GM12878 (cell line): ENCODE results near the gene ADK. TPM values are rescaled to one million over a fixed set of nuclear protein-coding genes. Genes with fewer than 3 reads are reported as not detected.

ENCODE experiments used
- ATAC-seq: fragments of 200-7000 bp; cut with Tn5 transposase; 3 replicates; pipeline ENCODE4 v1.9.1; 2020; ENCODE audit warnings: mild to moderate bottlenecking, moderate library complexity
- BruUV-seq: library from RNA; stranded (reverse); fragments of 400-500 nt; replicated peaks from 2 replicates; lab custom pipeline; 2021; lab: Mats Ljungman, UMichigan
- CTCF ChIA-PET: fragments of 300-600 bp; sonication (Branson Sonifier 250); formaldehyde crosslinking; extraction: SDS; loops from one replicate; lab custom pipeline; 2021; ENCODE audit warnings: inconsistent platforms; lab: Yijun Ruan, JAX
- POLR2A ChIA-PET: fragments of 350-600 bp; formaldehyde crosslinking; extraction: SDS; loops from one replicate; lab custom pipeline; 2021; ENCODE audit warnings: inconsistent platforms; lab: Charles Lee
- RAD21 ChIA-PET: fragments of 300-600 bp; sonication (Branson Sonifier 250); formaldehyde crosslinking; loops from one replicate; lab custom pipeline; 2023; ENCODE audit warnings: antibody characterized with exemption; ENCODE audit not compliant: unreplicated experiment; lab: Charles Lee
- SMC1A ChIA-PET: fragments of 300-600 bp; sonication (Branson Sonifier 250); formaldehyde crosslinking; loops from one replicate; lab custom pipeline; 2023; ENCODE audit not compliant: unreplicated experiment, uncharacterized antibody; lab: Charles Lee
- DNase-seq: peaks from one replicate; pipeline ENCODE4 v3.0.0-alpha.2; 2011; ENCODE audit warnings: low read depth, low spot score
- FAIRE-seq: peaks from 3 replicates; lab custom pipeline; 2011; peaks lifted over from hg19 to GRCh38; lab: Jason Lieb, UNC
- H2AFZ ChIP-seq: 2 replicates; pipeline ENCODE4 v1.6.0; 2011; ENCODE audit warnings: low read depth, low read length, control low read depth; ENCODE audit not compliant: control insufficient read depth
- H3K27ac ChIP-seq: 2 replicates; pipeline ENCODE4 v1.5.1; 2011; ENCODE audit warnings: control low read depth; ENCODE audit not compliant: control insufficient read depth, insufficient read depth
- H3K27me3 ChIP-seq, 2 experiments: replicated peaks in 1 of 2; 2 replicates each; pipeline versions ENCODE4 v1.6.0 to v1.6.1; 2011; ENCODE audit warnings: low read length in 1 of 2; ENCODE audit not compliant: control insufficient read depth in 2 of 2, insufficient read depth in 2 of 2
- H3K36me3 ChIP-seq, 2 experiments: 2 replicates each; pipeline ENCODE4 v1.5.1; 2011; ENCODE audit warnings: low read length in 1 of 2; ENCODE audit not compliant: control insufficient read depth in 2 of 2, insufficient read depth in 2 of 2
- H3K4me1 ChIP-seq: 2 replicates; pipeline ENCODE4 v1.6.1; 2011; ENCODE audit warnings: mild to moderate bottlenecking, low read length, moderate library complexity, mixed read lengths; ENCODE audit not compliant: control insufficient read depth, insufficient read depth
- H3K4me2 ChIP-seq: 2 replicates; pipeline ENCODE4 v1.6.0; 2011; ENCODE audit warnings: control low read depth; ENCODE audit not compliant: control insufficient read depth, insufficient read depth
- H3K4me3 ChIP-seq: fragments of 200-600 bp; sonication (generic); 2 replicates; pipeline ENCODE4 v1.5.1; 2016
- H3K79me2 ChIP-seq: 2 replicates; pipeline ENCODE4 v1.6.0; 2011; ENCODE audit warnings: low read length; ENCODE audit not compliant: control insufficient read depth, insufficient read depth
- H3K9ac ChIP-seq: 2 replicates; pipeline ENCODE4 v1.8.0; 2011; ENCODE audit warnings: low read length, control low read depth, mixed read lengths; ENCODE audit not compliant: control insufficient read depth, insufficient read depth
- H3K9me3 ChIP-seq: replicated peaks from 3 replicates; pipeline ENCODE4 v1.5.1; 2011; ENCODE audit warnings: mild to moderate bottlenecking, low read length; ENCODE audit not compliant: control insufficient read depth, insufficient read depth
- H4K20me1 ChIP-seq: 2 replicates; pipeline ENCODE4 v1.6.0; 2011; ENCODE audit not compliant: control insufficient read depth, insufficient read depth
- CREM ChIP-seq: IDR thresholded peaks from 2 replicates; pipeline ENCODE4 v1.6.1; 2014; ENCODE audit warnings: antibody characterized with exemption, low read depth
- MXI1 ChIP-seq: fragments of 150-350 bp; IDR thresholded peaks from 2 replicates; pipeline ENCODE4 v1.6.1; 2011; ENCODE audit warnings: low read depth, mild to moderate bottlenecking, inconsistent platforms, low read length, improper control_type of control experiment
- NFYA ChIP-seq: IDR thresholded peaks from 2 replicates; pipeline ENCODE4 v1.6.1; 2011; ENCODE audit warnings: low read depth, mild to moderate bottlenecking, low read length, improper control_type of control experiment, borderline replicate concordance
- RELA ChIP-seq: fragments of 450-650 bp; IDR thresholded peaks from 2 replicates; pipeline ENCODE4 v1.8.0; 2014; ENCODE audit warnings: borderline replicate concordance; ENCODE audit not compliant: partially characterized antibody
- RELB ChIP-seq: fragments of 450-650 bp; IDR thresholded peaks from 2 replicates; pipeline ENCODE4 v1.6.1; 2017; ENCODE audit warnings: low read depth, mild to moderate bottlenecking, moderate library complexity
- SMAD5 ChIP-seq: IDR thresholded peaks from 2 replicates; pipeline ENCODE4 v1.6.1; 2016; ENCODE audit warnings: antibody characterized with exemption, low read depth
- WGBS: methylation state at CpG from one replicate; pipeline ENCODE4 v1.1.6; 2016; ENCODE audit warnings: low lambda C conversion rate; ENCODE audit not compliant: insufficient replicate concordance, insufficient coverage; ENCODE audit errors: missing lambda C conversion rate; 5-methylcytosine and 5-hydroxymethylcytosine counted together
- in situ Hi-C: fragments of 300-500 bp; cut with MboI; formaldehyde crosslinking; loops from 9 replicates; pipeline ENCODE4 v1.14.3; 2018; ENCODE audit warnings: mixed read lengths
- intact Hi-C: fragments of 100-400 bp; cut with micrococcal nuclease; formaldehyde crosslinking; loops from one replicate; pipeline ENCODE4 v1.14.2; 2022; ENCODE audit not compliant: unreplicated experiment
- polyA plus RNA-seq, 11 experiments: library from polyadenylated mRNA; depleted of rRNA in 4 of 11; unstranded in 6 of 11; stranded (reverse) in 5 of 11; fragments of >200 nt; fragmentation: Nextera tagmentation in 4 of 11; fragmentation: Illumina TruSeq in 1 of 11; extraction: Ambion mirVana in 4 of 11; extraction: Trizol in 1 of 11; gene quantifications; 1 replicate in 1 of 11; 2 replicates in 10 of 11; pipeline versions ENCODE4 v1.2.1 to v1.2.3, GENCODE V29; 2011 to 2016; ENCODE audit warnings: inconsistent platforms in 2 of 11, missing spikeins in 2 of 11, low read depth in 1 of 11
- total RNA-seq, 4 experiments: library from RNA; depleted of rRNA in 3 of 4; stranded (reverse); fragments of >200 nt in 3 of 4; fragmentation: Illumina TruSeq in 1 of 4; extraction: Trizol in 1 of 4; gene quantifications; 2 replicates each; pipeline versions ENCODE4 v1.2.1 to v1.2.3, GENCODE V29; 2013 to 2021
- TF ChIP-seq, protein P1 (sequence below): IDR thresholded peaks from 2 replicates; pipeline ENCODE4 v1.6.1; 2011; ENCODE audit warnings: borderline replicate concordance, low read depth, mild to moderate bottlenecking, moderate library complexity, mixed read lengths, low read length; ENCODE audit not compliant: insufficient read depth; ENCODE audit errors: extremely low read length
- TF ChIP-seq, protein P2 (sequence below): fragments of 450-650 bp; formaldehyde crosslinking; IDR thresholded peaks from 2 replicates; pipeline ENCODE4 v1.4.0; 2022; ENCODE audit warnings: mild to moderate bottlenecking, moderate library complexity

Gene ADK
- total and polyA plus RNA-seq, 10 of the 15 experiments (the other 5 are each of a cell fraction or from before 2014, with no cell fraction given), result 42.0 to 151 (median 81.6) TPM

GRCh38 chr10:74483356-74483755, 332.3 kb downstream of the ADK start:
- CTCF ChIA-PET, result no interaction called here
- Histone ChIP-seq H3K27me3 (no peaks in the 10 kb centered on the region), H3K27ac (no peak overlapping the region)
- TF ChIP-seq, protein P1, sequence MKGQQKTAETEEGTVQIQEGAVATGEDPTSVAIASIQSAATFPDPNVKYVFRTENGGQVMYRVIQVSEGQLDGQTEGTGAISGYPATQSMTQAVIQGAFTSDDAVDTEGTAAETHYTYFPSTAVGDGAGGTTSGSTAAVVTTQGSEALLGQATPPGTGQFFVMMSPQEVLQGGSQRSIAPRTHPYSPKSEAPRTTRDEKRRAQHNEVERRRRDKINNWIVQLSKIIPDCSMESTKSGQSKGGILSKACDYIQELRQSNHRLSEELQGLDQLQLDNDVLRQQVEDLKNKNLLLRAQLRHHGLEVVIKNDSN, result no peak
- no peak for TF ChIP-seq MXI1
- TF ChIP-seq, all 136 proteins: peak for 0
- SMC1A ChIA-PET, result no interaction called here
- POLR2A ChIA-PET, result no interaction called here
- WGBS, result 79% methylated on average over 3 of the region's 3 CpGs
- intact Hi-C loops, result no loop called here
- in situ Hi-C loops, result no loop called here
- DNase-seq (no peak), FAIRE-seq (no peak), ATAC-seq (no peak)
- Histone ChIP-seq H3K4me2 (no peak overlapping the region), H2AFZ (no peak overlapping the region), H3K36me3 (no peaks in the 10 kb centered on the region; a peak in 2 of 4 replicates), H4K20me1 (no peaks in the 10 kb centered on the region), H3K4me1 (no peaks in the 10 kb centered on the region), H3K4me3 (no peak overlapping the region), H3K9ac (no peak overlapping the region), H3K9me3 (peaks cover 9% of the 10 kb centered on the region), H3K79me2 (no peaks in the 10 kb centered on the region)
- RAD21 ChIA-PET, result no interaction called here
- BruUV-seq, result no TSS peak

- CTCF ChIA-PET, result no interaction called here
- Histone ChIP-seq H3K36me3 (no peaks in the 10 kb centered on the region; a peak in 2 of 4 replicates), H3K4me3 (no peak overlapping the region), H3K9me3 (peaks cover 9% of the 10 kb centered on the region), H2AFZ (no peak overlapping the region), H3K9ac (no peak overlapping the region), H3K79me2 (no peaks in the 10 kb centered on the region), H4K20me1 (no peaks in the 10 kb centered on the region), H3K27me3 (no peaks in the 10 kb centered on the region), H3K4me1 (no peaks in the 10 kb centered on the region), H3K4me2 (no peak overlapping the region), H3K27ac (no peak overlapping the region)
- intact Hi-C loops (no loop called here), in situ Hi-C loops (no loop called here)
- no TSS peak for BruUV-seq
- RAD21 ChIA-PET, result no interaction called here
- FAIRE-seq (no peak), ATAC-seq (no peak), DNase-seq (no peak)
- SMC1A ChIA-PET, result no interaction called here
- 92% methylated on average over 2 of the region's 2 CpGs for WGBS
- POLR2A ChIA-PET, result no interaction called here
- TF ChIP-seq RELB (no peak), RELA (no peak), SMAD5 (no peak), CREM (no peak), NFYA (no peak)
- TF ChIP-seq, protein P2, sequence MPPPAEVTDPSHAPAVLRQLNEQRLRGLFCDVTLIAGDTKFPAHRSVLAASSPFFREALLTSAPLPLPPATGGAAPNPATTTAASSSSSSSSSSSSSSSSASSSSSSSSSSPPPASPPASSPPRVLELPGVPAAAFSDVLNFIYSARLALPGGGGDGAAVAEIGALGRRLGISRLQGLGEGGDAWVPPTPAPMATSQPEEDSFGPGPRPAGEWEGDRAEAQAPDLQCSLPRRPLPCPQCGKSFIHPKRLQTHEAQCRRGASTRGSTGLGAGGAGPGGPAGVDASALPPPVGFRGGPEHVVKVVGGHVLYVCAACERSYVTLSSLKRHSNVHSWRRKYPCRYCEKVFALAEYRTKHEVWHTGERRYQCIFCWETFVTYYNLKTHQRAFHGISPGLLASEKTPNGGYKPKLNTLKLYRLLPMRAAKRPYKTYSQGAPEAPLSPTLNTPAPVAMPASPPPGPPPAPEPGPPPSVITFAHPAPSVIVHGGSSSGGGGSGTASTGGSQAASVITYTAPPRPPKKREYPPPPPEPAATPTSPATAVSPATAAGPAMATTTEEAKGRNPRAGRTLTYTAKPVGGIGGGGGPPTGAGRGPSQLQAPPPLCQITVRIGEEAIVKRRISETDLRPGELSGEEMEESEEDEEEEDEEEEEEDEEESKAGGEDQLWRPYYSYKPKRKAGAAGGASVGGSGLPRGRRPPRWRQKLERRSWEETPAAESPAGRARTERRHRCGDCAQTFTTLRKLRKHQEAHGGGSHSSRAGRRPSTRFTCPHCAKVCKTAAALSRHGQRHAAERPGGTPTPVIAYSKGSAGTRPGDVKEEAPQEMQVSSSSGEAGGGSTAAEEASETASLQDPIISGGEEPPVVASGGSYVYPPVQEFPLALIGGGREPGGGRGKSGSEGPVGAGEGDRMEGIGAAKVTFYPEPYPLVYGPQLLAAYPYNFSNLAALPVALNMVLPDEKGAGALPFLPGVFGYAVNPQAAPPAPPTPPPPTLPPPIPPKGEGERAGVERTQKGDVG (CRISPR knock-in tag), result no peak
These were observed 334.3 kb downstream of the ADK start for GRCh38 chr10:74485283-74485682.
